ENCODE results near the gene SEZ6L2.
"Not testable (repeated sequence)": the region's sequence is repeated elsewhere in the genome, so short reads cannot be mapped to it uniquely, and the experiment has no call there.

Gene SEZ6L2

GRCh38 chr16:29899516-29900101 is at the start of gene SEZ6L2:
Gene SEZ6L2 (minus strand): TSS chr16:29899550. CDS start chr16:29899019, 531 bp downstream.
- peak; percentile 52 for DNase-seq (ENCODE audit: low read depth in 2 of 2)

- no peak for DNase-seq (ENCODE audit: low read depth in 2 of 2)
Measured at GRCh38 chr16:29947897-29948296, 48.5 kb upstream of the SEZ6L2 start.

GRCh38 chr16:29943846-29944799 is 44.8 kb upstream of the SEZ6L2 start:
- no peak for DNase-seq (ENCODE audit: low read depth in 2 of 2)

GRCh38 chr16:29940656-29941055 is 41.3 kb upstream of the SEZ6L2 start:
- no peak for DNase-seq (ENCODE audit: low read depth in 2 of 2)

GRCh38 chr16:29931750-29932149 is 32.4 kb upstream of the SEZ6L2 start:
- DNase-seq (ENCODE audit: low read depth in 2 of 2), result not testable (repeated sequence)

- DNase-seq (ENCODE audit: low read depth in 2 of 2), result no peak
Measured at GRCh38 chr16:29927070-29927905, 27.9 kb upstream of the SEZ6L2 start.

GRCh38 chr16:29926711-29927052 is 27.3 kb upstream of the SEZ6L2 start:
- no peak for DNase-seq (ENCODE audit: low read depth in 2 of 2)

- DNase-seq (ENCODE audit: low read depth in 2 of 2), result peak; percentile 82
Measured at GRCh38 chr16:29925781-29926710, 26.7 kb upstream of the SEZ6L2 start, which contains the start of gene KCTD13. Gene KCTD13 (minus strand): TSS chr16:29926226. CDS start chr16:29926033, 193 bp downstream.

GRCh38 chr16:29925105-29925756 is 25.9 kb upstream of the SEZ6L2 start:
- DNase-seq (ENCODE audit: low read depth in 2 of 2), result no peak

GRCh38 chr16:29922986-29923501 is 23.7 kb upstream of the SEZ6L2 start:
- DNase-seq (ENCODE audit: low read depth in 2 of 2), result no peak

GRCh38 chr16:29922326-29922725 is 23.0 kb upstream of the SEZ6L2 start:
- no peak for DNase-seq (ENCODE audit: low read depth in 2 of 2)

GRCh38 chr16:29921034-29921385 is 21.7 kb upstream of the SEZ6L2 start:
- DNase-seq (ENCODE audit: low read depth in 2 of 2), result no peak

- no peak for DNase-seq (ENCODE audit: low read depth in 2 of 2)
Measured at GRCh38 chr16:29920288-29921033, 21.1 kb upstream of the SEZ6L2 start.

GRCh38 chr16:29916979-29917378 is 17.6 kb upstream of the SEZ6L2 start:
- DNase-seq (ENCODE audit: low read depth in 2 of 2), result no peak

GRCh38 chr16:29915590-29916247 is 16.4 kb upstream of the SEZ6L2 start:
- DNase-seq (ENCODE audit: low read depth in 2 of 2), result no peak

- DNase-seq (ENCODE audit: low read depth in 2 of 2), result no peak
Measured at GRCh38 chr16:29913514-29913913, 14.2 kb upstream of the SEZ6L2 start.

GRCh38 chr16:29912087-29912486 is 12.7 kb upstream of the SEZ6L2 start:
- DNase-seq (ENCODE audit: low read depth in 2 of 2), result no peak

GRCh38 chr16:29911676-29912010 is 12.3 kb upstream of the SEZ6L2 start:
- no peak for DNase-seq (ENCODE audit: low read depth in 2 of 2)
